HEK293 (cell line): ENCODE data around the gene RACK1.

ENCODE experiments used
- ATF2 ChIP-seq: fragments of 450-650 bp; formaldehyde crosslinking; IDR thresholded peaks from 2 replicates; pipeline ENCODE4 v1.5.1; 2016; ENCODE audit warnings: missing biosample characterization, missing genetic modification characterization, low read depth
- BCL11B ChIP-seq: fragments of 450-650 bp; formaldehyde crosslinking; IDR thresholded peaks from 2 replicates; pipeline ENCODE4 v1.5.1; 2016; ENCODE audit warnings: low read depth, missing biosample characterization, missing genetic modification characterization
- FEZF1 ChIP-seq: fragments of 450-650 bp; formaldehyde crosslinking; IDR thresholded peaks from 2 replicates; pipeline ENCODE4 v1.5.1; 2016; ENCODE audit warnings: missing biosample characterization, missing genetic modification characterization
- HIC1 ChIP-seq: fragments of 450-650 bp; formaldehyde crosslinking; IDR thresholded peaks from 2 replicates; pipeline ENCODE4 v1.5.1; 2016; ENCODE audit warnings: missing biosample characterization, missing genetic modification characterization
- HOXA7 ChIP-seq: sonication (generic); formaldehyde crosslinking; IDR thresholded peaks from 2 replicates; pipeline ENCODE4 v1.8.1; 2022; ENCODE audit warnings: missing genetic modification reagents, borderline replicate concordance
- KLF16 ChIP-seq: fragments of 450-650 bp; formaldehyde crosslinking; IDR thresholded peaks from 2 replicates; pipeline ENCODE4 v1.5.1; 2017; ENCODE audit warnings: missing biosample characterization, missing genetic modification characterization
- KLF9 ChIP-seq: fragments of 450-650 bp; formaldehyde crosslinking; IDR thresholded peaks from 2 replicates; pipeline ENCODE4 v1.5.1; 2016; ENCODE audit warnings: missing biosample characterization, missing genetic modification characterization, low read depth
- MEIS1 ChIP-seq: sonication (generic); formaldehyde crosslinking; IDR thresholded peaks from 2 replicates; pipeline ENCODE4 v1.8.1; 2022; ENCODE audit warnings: missing genetic modification reagents, mild to moderate bottlenecking, borderline replicate concordance
- TCF7L2 ChIP-seq: IDR thresholded peaks from 2 replicates; pipeline ENCODE4 v1.6.1; 2011; ENCODE audit warnings: low read depth, mild to moderate bottlenecking, inconsistent platforms, low read length, moderate library complexity, borderline replicate concordance
- ZBTB1 ChIP-seq: fragments of 450-650 bp; formaldehyde crosslinking; IDR thresholded peaks from 2 replicates; pipeline ENCODE4 v1.5.1; 2016; ENCODE audit warnings: missing biosample characterization, missing genetic modification characterization
- ZBTB21 ChIP-seq: fragments of 450-650 bp; formaldehyde crosslinking; IDR thresholded peaks from 2 replicates; pipeline ENCODE4 v1.5.1; 2017; ENCODE audit warnings: missing biosample characterization, missing genetic modification characterization
- ZFP37 ChIP-seq: fragments of 450-650 bp; formaldehyde crosslinking; IDR thresholded peaks from 2 replicates; pipeline ENCODE4 v1.5.1; 2016; ENCODE audit warnings: missing biosample characterization, missing genetic modification characterization
- ZNF121 ChIP-seq: fragments of 450-650 bp; formaldehyde crosslinking; IDR thresholded peaks from 2 replicates; pipeline ENCODE4 v1.5.1; 2016; ENCODE audit warnings: missing biosample characterization, missing genetic modification characterization
- ZNF148 ChIP-seq: fragments of 450-650 bp; formaldehyde crosslinking; IDR thresholded peaks from 2 replicates; pipeline ENCODE4 v1.5.0; 2017; ENCODE audit warnings: missing biosample characterization, missing genetic modification characterization, borderline replicate concordance
- ZNF155 ChIP-seq: fragments of 450-650 bp; formaldehyde crosslinking; IDR thresholded peaks from 2 replicates; pipeline ENCODE4 v1.5.1; 2016; ENCODE audit warnings: missing biosample characterization, missing genetic modification characterization
- ZNF211 ChIP-seq: fragments of 450-650 bp; formaldehyde crosslinking; IDR thresholded peaks from 2 replicates; pipeline ENCODE4 v1.5.1; 2016; ENCODE audit warnings: low read depth, missing biosample characterization, missing genetic modification characterization
- ZNF354C ChIP-seq: fragments of 450-650 bp; formaldehyde crosslinking; IDR thresholded peaks from 2 replicates; pipeline ENCODE4 v1.5.1; 2016; ENCODE audit warnings: missing biosample characterization, missing genetic modification characterization, low read depth, borderline replicate concordance
- ZNF391 ChIP-seq: fragments of 450-650 bp; formaldehyde crosslinking; IDR thresholded peaks from 2 replicates; pipeline ENCODE4 v1.5.1; 2016; ENCODE audit warnings: low read depth, missing biosample characterization, missing genetic modification characterization, borderline replicate concordance
- ZNF548 ChIP-seq: fragments of 450-650 bp; formaldehyde crosslinking; IDR thresholded peaks from 2 replicates; pipeline ENCODE4 v1.5.1; 2016; ENCODE audit warnings: missing biosample characterization, missing genetic modification characterization
- ZNF560 ChIP-seq: fragments of 450-650 bp; formaldehyde crosslinking; IDR thresholded peaks from 2 replicates; pipeline ENCODE4 v1.5.1; 2017; ENCODE audit warnings: missing biosample characterization, missing genetic modification characterization, borderline replicate concordance
- ZNF561 ChIP-seq: fragments of 450-650 bp; IDR thresholded peaks from 2 replicates; pipeline ENCODE4 v1.5.1; 2018; ENCODE audit warnings: missing biosample characterization, missing genetic modification characterization, borderline replicate concordance
- ZNF585B ChIP-seq: fragments of 450-650 bp; formaldehyde crosslinking; IDR thresholded peaks from 2 replicates; pipeline ENCODE4 v1.5.1; 2016; ENCODE audit warnings: missing biosample characterization, missing genetic modification characterization
- ZNF621 ChIP-seq: fragments of 450-650 bp; formaldehyde crosslinking; IDR thresholded peaks from 2 replicates; pipeline ENCODE4 v1.5.1; 2017; ENCODE audit warnings: missing biosample characterization, missing genetic modification characterization
- ZNF629 ChIP-seq: fragments of 450-650 bp; formaldehyde crosslinking; IDR thresholded peaks from 2 replicates; pipeline ENCODE4 v1.5.1; 2017; ENCODE audit warnings: missing biosample characterization, missing genetic modification characterization
- ZNF747 ChIP-seq: fragments of 450-650 bp; formaldehyde crosslinking; IDR thresholded peaks from 2 replicates; pipeline ENCODE4 v1.5.1; 2016; ENCODE audit warnings: missing biosample characterization, missing genetic modification characterization
- ZSCAN16 ChIP-seq: fragments of 450-650 bp; formaldehyde crosslinking; IDR thresholded peaks from 2 replicates; pipeline ENCODE4 v1.5.1; 2016; ENCODE audit warnings: missing biosample characterization, missing genetic modification characterization
- ZXDB ChIP-seq: fragments of 450-650 bp; formaldehyde crosslinking; IDR thresholded peaks from 2 replicates; pipeline ENCODE4 v1.5.1; 2016; ENCODE audit warnings: missing biosample characterization, missing genetic modification characterization
- TF ChIP-seq, protein P1 (sequence below): fragments of 450-650 bp; formaldehyde crosslinking; IDR thresholded peaks from 2 replicates; pipeline ENCODE4 v1.5.1; 2016; ENCODE audit warnings: missing biosample characterization, missing genetic modification characterization
- TF ChIP-seq, protein P2 (sequence below): fragments of 450-650 bp; formaldehyde crosslinking; IDR thresholded peaks from 2 replicates; pipeline ENCODE4 v1.5.1; 2016; ENCODE audit warnings: missing biosample characterization, missing genetic modification characterization

RACK1 gene

GRCh38 chr5:181215997-181216989 lies 27.4 kb downstream of the RACK1 start (continued):
- TF ChIP-seq, protein P1, sequence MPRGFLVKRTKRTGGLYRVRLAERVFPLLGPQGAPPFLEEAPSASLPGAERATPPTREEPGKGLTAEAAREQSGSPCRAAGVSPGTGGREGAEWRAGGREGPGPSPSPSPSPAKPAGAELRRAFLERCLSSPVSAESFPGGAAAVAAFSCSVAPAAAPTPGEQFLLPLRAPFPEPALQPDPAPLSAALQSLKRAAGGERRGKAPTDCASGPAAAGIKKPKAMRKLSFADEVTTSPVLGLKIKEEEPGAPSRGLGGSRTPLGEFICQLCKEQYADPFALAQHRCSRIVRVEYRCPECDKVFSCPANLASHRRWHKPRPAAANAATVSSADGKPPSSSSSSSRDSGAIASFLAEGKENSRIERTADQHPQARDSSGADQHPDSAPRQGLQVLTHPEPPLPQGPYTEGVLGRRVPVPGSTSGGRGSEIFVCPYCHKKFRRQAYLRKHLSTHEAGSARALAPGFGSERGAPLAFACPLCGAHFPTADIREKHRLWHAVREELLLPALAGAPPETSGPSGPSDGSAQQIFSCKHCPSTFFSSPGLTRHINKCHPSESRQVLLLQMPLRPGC, result peak; percentile 85
- TF ChIP-seq KLF9 (tag by site-specific recombination) (peak; percentile 70), ZBTB1 (tag by site-specific recombination) (0 out of 2 replicates have a peak, but pooled peaks have one; percentile 10), MEIS1 (no peak), ZNF121 (tag by site-specific recombination) (peak; percentile 44; the same call in 1 of the 2 replicates), KLF16 (no peak), ATF2 (no peak), ZNF548 (no peak), ZNF148 (tag by site-specific recombination) (no peak), FEZF1 (tag by site-specific recombination) (no peak), ZNF155 (tag by site-specific recombination) (no peak), ZNF391 (peak; percentile 29; the same call in 1 of the 2 replicates), ZNF585B (tag by site-specific recombination) (no peak), ZNF629 (tag by site-specific recombination) (peak; percentile 79), ZNF561 (tag by site-specific recombination) (peak; percentile 15; the same call in 1 of the 2 replicates), ZNF354C (tag by site-specific recombination) (no peak), HIC1 (peak; percentile 95), ZSCAN16 (no peak), ZNF621 (tag by site-specific recombination) (no peak), HOXA7 (no peak), ZNF747 (tag by site-specific recombination) (no peak), TCF7L2 (no peak), ZXDB (peak; percentile 45; the same call in 1 of the 2 replicates), ZNF560 (tag by site-specific recombination) (no peak), ZBTB21 (tag by site-specific recombination) (peak; percentile 38; the same call in 1 of the 2 replicates), BCL11B (tag by site-specific recombination) (peak; percentile 72; the same call in 1 of the 2 replicates), ZFP37 (tag by site-specific recombination) (no peak; the same call in 1 of the 2 replicates), ZNF211 (tag by site-specific recombination) (no peak)
- TF ChIP-seq, protein P2, sequence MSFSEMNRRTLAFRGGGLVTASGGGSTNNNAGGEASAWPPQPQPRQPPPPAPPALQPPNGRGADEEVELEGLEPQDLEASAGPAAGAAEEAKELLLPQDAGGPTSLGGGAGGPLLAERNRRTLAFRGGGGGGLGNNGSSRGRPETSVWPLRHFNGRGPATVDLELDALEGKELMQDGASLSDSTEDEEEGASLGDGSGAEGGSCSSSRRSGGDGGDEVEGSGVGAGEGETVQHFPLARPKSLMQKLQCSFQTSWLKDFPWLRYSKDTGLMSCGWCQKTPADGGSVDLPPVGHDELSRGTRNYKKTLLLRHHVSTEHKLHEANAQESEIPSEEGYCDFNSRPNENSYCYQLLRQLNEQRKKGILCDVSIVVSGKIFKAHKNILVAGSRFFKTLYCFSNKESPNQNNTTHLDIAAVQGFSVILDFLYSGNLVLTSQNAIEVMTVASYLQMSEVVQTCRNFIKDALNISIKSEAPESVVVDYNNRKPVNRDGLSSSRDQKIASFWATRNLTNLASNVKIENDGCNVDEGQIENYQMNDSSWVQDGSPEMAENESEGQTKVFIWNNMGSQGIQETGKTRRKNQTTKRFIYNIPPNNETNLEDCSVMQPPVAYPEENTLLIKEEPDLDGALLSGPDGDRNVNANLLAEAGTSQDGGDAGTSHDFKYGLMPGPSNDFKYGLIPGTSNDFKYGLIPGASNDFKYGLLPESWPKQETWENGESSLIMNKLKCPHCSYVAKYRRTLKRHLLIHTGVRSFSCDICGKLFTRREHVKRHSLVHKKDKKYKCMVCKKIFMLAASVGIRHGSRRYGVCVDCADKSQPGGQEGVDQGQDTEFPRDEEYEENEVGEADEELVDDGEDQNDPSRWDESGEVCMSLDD (tag by site-specific recombination), result peak; percentile 100
